Measurements from ENCODE around the gene STRA6.

DNA sequence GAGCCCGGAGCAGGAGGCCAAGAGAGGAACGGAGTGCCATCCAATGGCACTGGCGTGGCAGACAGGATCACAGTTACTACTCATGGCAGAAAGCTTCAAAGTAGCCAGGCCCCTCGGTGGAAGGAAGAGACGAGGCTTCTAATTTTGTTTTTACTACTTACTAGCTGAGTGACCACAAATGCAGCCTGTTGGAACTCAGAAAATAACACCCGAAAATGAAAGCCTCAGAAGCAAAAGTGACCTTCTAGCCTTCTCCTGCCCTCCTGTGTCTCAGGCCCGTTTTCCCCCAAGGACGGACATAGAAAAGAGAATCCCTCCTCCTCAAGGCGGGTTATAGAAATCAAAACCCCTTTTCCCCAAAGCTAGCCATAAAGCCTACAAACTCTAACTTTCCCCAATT lies 9.9 kb upstream of the STRA6 start:
- TF ChIP-seq, protein P1, sequence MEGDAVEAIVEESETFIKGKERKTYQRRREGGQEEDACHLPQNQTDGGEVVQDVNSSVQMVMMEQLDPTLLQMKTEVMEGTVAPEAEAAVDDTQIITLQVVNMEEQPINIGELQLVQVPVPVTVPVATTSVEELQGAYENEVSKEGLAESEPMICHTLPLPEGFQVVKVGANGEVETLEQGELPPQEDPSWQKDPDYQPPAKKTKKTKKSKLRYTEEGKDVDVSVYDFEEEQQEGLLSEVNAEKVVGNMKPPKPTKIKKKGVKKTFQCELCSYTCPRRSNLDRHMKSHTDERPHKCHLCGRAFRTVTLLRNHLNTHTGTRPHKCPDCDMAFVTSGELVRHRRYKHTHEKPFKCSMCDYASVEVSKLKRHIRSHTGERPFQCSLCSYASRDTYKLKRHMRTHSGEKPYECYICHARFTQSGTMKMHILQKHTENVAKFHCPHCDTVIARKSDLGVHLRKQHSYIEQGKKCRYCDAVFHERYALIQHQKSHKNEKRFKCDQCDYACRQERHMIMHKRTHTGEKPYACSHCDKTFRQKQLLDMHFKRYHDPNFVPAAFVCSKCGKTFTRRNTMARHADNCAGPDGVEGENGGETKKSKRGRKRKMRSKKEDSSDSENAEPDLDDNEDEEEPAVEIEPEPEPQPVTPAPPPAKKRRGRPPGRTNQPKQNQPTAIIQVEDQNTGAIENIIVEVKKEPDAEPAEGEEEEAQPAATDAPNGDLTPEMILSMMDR (IDR thresholded peaks at IDR 0.05): no peak
- TF ChIP-seq EP300 (IDR thresholded peaks at IDR 0.05): no peak

Measured in esophagus muscularis mucosa (tissue), 3 donors.